ENCODE data around the gene POMGNT2. TPM values are rescaled to one million over a fixed set of nuclear protein-coding genes. Genes with fewer than 3 reads are reported as not detected.

POMGNT2 gene
- total and polyA plus RNA-seq, 2 of the 8 experiments (the other 6 are each of a cell fraction or from before 2014, with no cell fraction given), result 13.6 to 35.7 TPM

DNA sequence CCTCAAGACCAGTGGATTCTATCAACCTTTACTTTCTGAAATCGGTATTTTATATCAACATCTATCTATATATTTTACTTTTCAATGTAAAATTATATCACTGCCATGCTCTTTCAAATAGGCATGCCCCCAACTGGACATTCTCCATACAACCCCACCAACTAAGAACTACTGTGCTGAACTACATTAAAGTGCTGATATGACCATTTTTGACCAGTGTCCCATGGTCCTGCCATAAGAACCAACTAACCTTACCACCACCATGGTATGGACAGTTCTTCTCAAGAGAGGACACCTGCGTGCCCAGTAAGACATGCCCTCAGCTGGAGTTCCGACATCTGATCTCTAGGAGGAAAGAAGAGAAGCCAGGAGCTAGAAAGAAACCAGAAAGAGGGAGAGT, 15.6 kb downstream of the POMGNT2 start:
- no peak for DNase-seq (ENCODE audit: low read depth in 1 of 2, low spot score in 2 of 2)
- H4K5ac ChIP-seq (ENCODE audit: insufficient read length, low read depth, low read length), result no peak overlapping the region
- POLR2A ChIA-PET (ENCODE audit: partially characterized antibody), result no interaction called here
- TF ChIP-seq SUZ12 (IDR thresholded peaks at IDR 0.05; ENCODE audit: low read length) (no peak), TEAD4 (IDR thresholded peaks at IDR 0.05; ENCODE audit: low read depth, low read length) (no peak), JUN (IDR thresholded peaks at IDR 0.05; ENCODE audit: low read depth, low read length) (no peak), EZH2 (IDR thresholded peaks at IDR 0.05; ENCODE audit: low read depth, low read length, severe bottlenecking) (no peak), NANOG (IDR thresholded peaks at IDR 0.05; ENCODE audit: insufficient read depth, low read depth, low read length, poor library complexity, severe bottlenecking) (no peak), RAD21 (IDR thresholded peaks at IDR 0.05 in 1 of 2, conservative IDR thresholded peaks at IDR 0.05 in 1 of 2; ENCODE audit: low read depth in 2 of 2, low read length in 2 of 2) (no peak), SP2 (IDR thresholded peaks at IDR 0.05; ENCODE audit: low read length) (no peak), SIX5 (IDR thresholded peaks at IDR 0.05; ENCODE audit: low read depth, low read length) (no peak), MAFK (IDR thresholded peaks at IDR 0.05; ENCODE audit: low read depth, low read length) (no peak)
- TF ChIP-seq, protein P1, sequence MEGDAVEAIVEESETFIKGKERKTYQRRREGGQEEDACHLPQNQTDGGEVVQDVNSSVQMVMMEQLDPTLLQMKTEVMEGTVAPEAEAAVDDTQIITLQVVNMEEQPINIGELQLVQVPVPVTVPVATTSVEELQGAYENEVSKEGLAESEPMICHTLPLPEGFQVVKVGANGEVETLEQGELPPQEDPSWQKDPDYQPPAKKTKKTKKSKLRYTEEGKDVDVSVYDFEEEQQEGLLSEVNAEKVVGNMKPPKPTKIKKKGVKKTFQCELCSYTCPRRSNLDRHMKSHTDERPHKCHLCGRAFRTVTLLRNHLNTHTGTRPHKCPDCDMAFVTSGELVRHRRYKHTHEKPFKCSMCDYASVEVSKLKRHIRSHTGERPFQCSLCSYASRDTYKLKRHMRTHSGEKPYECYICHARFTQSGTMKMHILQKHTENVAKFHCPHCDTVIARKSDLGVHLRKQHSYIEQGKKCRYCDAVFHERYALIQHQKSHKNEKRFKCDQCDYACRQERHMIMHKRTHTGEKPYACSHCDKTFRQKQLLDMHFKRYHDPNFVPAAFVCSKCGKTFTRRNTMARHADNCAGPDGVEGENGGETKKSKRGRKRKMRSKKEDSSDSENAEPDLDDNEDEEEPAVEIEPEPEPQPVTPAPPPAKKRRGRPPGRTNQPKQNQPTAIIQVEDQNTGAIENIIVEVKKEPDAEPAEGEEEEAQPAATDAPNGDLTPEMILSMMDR (IDR thresholded peaks at IDR 0.05; ENCODE audit: control extremely low read depth in 1 of 3, insufficient read depth in 1 of 3, low read depth in 1 of 3, low read length in 3 of 3), result no peak

More for the DNA sequence above, 15.6 kb downstream of the POMGNT2 start:
- no peak overlapping the region for H3K9ac ChIP-seq (replicated peaks in 1 of 4; ENCODE audit: extremely low read depth in 1 of 4, low read depth in 3 of 4, low read length in 3 of 4)
- no peak overlapping the region for H3K14ac ChIP-seq (ENCODE audit: insufficient read length)
- H2BK15ac ChIP-seq (ENCODE audit: low read length), result no peak overlapping the region
- H3K36me3 ChIP-seq (ENCODE audit: control insufficient read depth in 2 of 4, insufficient read depth in 4 of 4, low read length in 3 of 4), result no peaks in the 10 kb centered on the region
- no peak overlapping the region for H2BK120ac ChIP-seq (replicated peaks; ENCODE audit: low read depth, low read length)
- H3K56ac ChIP-seq (replicated peaks; ENCODE audit: insufficient read length, low read depth, low read length), result no peak overlapping the region
- H2AFZ ChIP-seq (ENCODE audit: low read length), result no peak overlapping the region
- no peak overlapping the region for H2BK12ac ChIP-seq (ENCODE audit: low read depth, low read length)
- H3K27me3 ChIP-seq (replicated peaks in 1 of 4; ENCODE audit: control insufficient read depth in 3 of 4, extremely low read depth in 1 of 4, insufficient read depth in 3 of 4, low read length in 3 of 4), result no peaks in the 10 kb centered on the region
- H3K79me1 ChIP-seq (ENCODE audit: low read depth, low read length), result no peaks in the 10 kb centered on the region; the same call in none of the 2 replicates
- no peak for FAIRE-seq
- H3K4me1 ChIP-seq (replicated peaks in 1 of 4; ENCODE audit: control insufficient read depth in 3 of 4, insufficient read depth in 4 of 4, low read length in 3 of 4), result no peaks in the 10 kb centered on the region
- no peak overlapping the region for H3K23ac ChIP-seq (ENCODE audit: insufficient read length)
- H3K27ac ChIP-seq (ENCODE audit: low read depth, low read length), result no peak overlapping the region
- H4K8ac ChIP-seq (ENCODE audit: extremely low read depth, insufficient read depth, low read length), result no peak overlapping the region
- no peaks in the 10 kb centered on the region for H3K9me3 ChIP-seq (ENCODE audit: insufficient read depth in 2 of 2, low read depth in 1 of 2, low read length in 1 of 2)
- no peak overlapping the region for H2BK20ac ChIP-seq (ENCODE audit: low read length)
- H4K20me1 ChIP-seq (replicated peaks in 1 of 2; ENCODE audit: control insufficient read depth in 1 of 2, insufficient read depth in 2 of 2, low read length in 2 of 2), result peaks cover 0 to 4% of the 10 kb centered on the region in 2 experiments
- no peak overlapping the region for H3K18ac ChIP-seq (ENCODE audit: extremely low read depth, low read length)
- no peaks in the 10 kb centered on the region for H3K23me2 ChIP-seq (ENCODE audit: low read depth, low read length)
- no peak overlapping the region for H2BK5ac ChIP-seq (ENCODE audit: low read depth, low read length)
- no peak overlapping the region for H3K4ac ChIP-seq (replicated peaks; ENCODE audit: insufficient read length, low read depth, low read length)
- H2AK5ac ChIP-seq (ENCODE audit: low read depth, low read length), result no peak overlapping the region
- 90% methylated on average over 3 of the region's 3 CpGs; no CpG with 5 or more reads in 1 of the 2 experiments for WGBS, 2 experiments (ENCODE audit: extremely low coverage in 1 of 2, insufficient coverage in 1 of 2, insufficient read length in 1 of 2, insufficient replicate concordance in 2 of 2, low coverage in 1 of 2, low lambda C conversion rate in 2 of 2, missing lambda C conversion rate in 1 of 2)
- H3K4me3 ChIP-seq (ENCODE audit: extremely low read depth in 1 of 4, insufficient read depth in 2 of 4, low read depth in 3 of 4, low read length in 4 of 4), result no peak overlapping the region
- H4K91ac ChIP-seq (replicated peaks; ENCODE audit: insufficient read length, low read length), result no peak overlapping the region
- no peak overlapping the region for H3K4me2 ChIP-seq (ENCODE audit: insufficient read depth in 1 of 2, low read depth in 2 of 2, low read length in 2 of 2)
- CTCF ChIA-PET (ENCODE audit: partially characterized antibody), result interaction anchor here (1.2 to 3.4 kb wide), 7 partner anchors 12 to 129 kb away, joined by 3 to 27 read pairs (median 6); no protein-coding TSS in a partner anchor
- no peaks in the 10 kb centered on the region for H3K79me2 ChIP-seq (ENCODE audit: control insufficient read depth in 1 of 2, insufficient read depth in 2 of 2, low read length in 2 of 2)
